ENCODE data around the gene CDK5. TPM values are rescaled to one million over a fixed set of nuclear protein-coding genes. Genes with fewer than 3 reads are reported as not detected.
"Not testable (repeated sequence)": the region's sequence is repeated elsewhere in the genome, so short reads cannot be mapped to it uniquely, and the experiment has no call there.

CDK5 gene
- polyA plus RNA-seq, 1 donor from 2014 or later: 88.3 TPM

GRCh38 chr7:151043959-151044358, 13.7 kb downstream of the CDK5 start:
- Histone ChIP-seq H4K20me1 (ENCODE audit: insufficient read depth) (no peaks in the 10 kb centered on the region), H3K9ac (ENCODE audit: low read length) (no peak overlapping the region), H3K36me3 (ENCODE audit: insufficient read depth, low read length) (no peaks in the 10 kb centered on the region), H3F3A (ENCODE audit: insufficient read depth, low read length, poor library complexity, severe bottlenecking) (no peaks in the 10 kb centered on the region), H3K9me2 (ENCODE audit: insufficient read depth, low read length) (no peaks in the 10 kb centered on the region), H3K4me3 (ENCODE audit: low read length) (no peak overlapping the region), H3K27me3 (ENCODE audit: insufficient read depth, low read depth, low read length) (no peaks in the 10 kb centered on the region), H3K4me2 (ENCODE audit: low read length) (no peak overlapping the region), H3K27ac (ENCODE audit: low read length) (no peak overlapping the region), H2AFZ (ENCODE audit: low read depth, low read length) (no peak overlapping the region), H3K9me3 (ENCODE audit: low read length) (no peaks in the 10 kb centered on the region), H3K79me2 (replicated peaks; ENCODE audit: insufficient read depth, low read length) (no peaks in the 10 kb centered on the region)
- no peak for TF ChIP-seq EZH2 (IDR thresholded peaks at IDR 0.05; ENCODE audit: borderline replicate concordance, insufficient read depth, low read length, poor library complexity, severe bottlenecking)
- TF ChIP-seq TAF1 (IDR thresholded peaks at IDR 0.05; ENCODE audit: low read depth): no peak
- TF ChIP-seq EP300 (conservative IDR thresholded peaks at IDR 0.05; ENCODE audit: poor library complexity, severe bottlenecking): no peak
- no peak for TF ChIP-seq REST (IDR thresholded peaks at IDR 0.05; ENCODE audit: borderline replicate concordance)
- no peak for TF ChIP-seq SMC3 (conservative IDR thresholded peaks at IDR 0.05; ENCODE audit: poor library complexity)

- H3K4me3 ChIP-seq (ENCODE audit: low read length); H3K9ac ChIP-seq (ENCODE audit: low read length); H3K9me3 ChIP-seq (ENCODE audit: low read length); H3F3A ChIP-seq (ENCODE audit: insufficient read depth, low read length, poor library complexity, severe bottlenecking); H4K20me1 ChIP-seq (ENCODE audit: insufficient read depth); H3K27me3 ChIP-seq (ENCODE audit: insufficient read depth, low read depth, low read length); H3K79me2 ChIP-seq (replicated peaks; ENCODE audit: insufficient read depth, low read length); H3K9me2 ChIP-seq (ENCODE audit: insufficient read depth, low read length); H2AFZ ChIP-seq (ENCODE audit: low read depth, low read length); H3K4me2 ChIP-seq (ENCODE audit: low read length); H3K27ac ChIP-seq (ENCODE audit: low read length); H3K36me3 ChIP-seq (ENCODE audit: insufficient read depth, low read length): not testable (repeated sequence)
Observed at GRCh38 chr7:151043449-151043848, 14.2 kb downstream of the CDK5 start.

GRCh38 chr7:151040616-151041375, 16.9 kb downstream of the CDK5 start:
- Histone ChIP-seq H3K36me3 (ENCODE audit: insufficient read depth, low read length) (no peaks in the 10 kb centered on the region), H3K9me3 (ENCODE audit: low read length) (no peaks in the 10 kb centered on the region), H3K9ac (ENCODE audit: low read length) (no peak overlapping the region), H4K20me1 (ENCODE audit: insufficient read depth) (no peaks in the 10 kb centered on the region), H3K27me3 (ENCODE audit: insufficient read depth, low read depth, low read length) (no peaks in the 10 kb centered on the region), H2AFZ (ENCODE audit: low read depth, low read length) (no peak overlapping the region), H3K4me2 (ENCODE audit: low read length) (no peak overlapping the region), H3K4me3 (ENCODE audit: low read length) (no peak overlapping the region), H3K79me2 (replicated peaks; ENCODE audit: insufficient read depth, low read length) (no peaks in the 10 kb centered on the region), H3K27ac (ENCODE audit: low read length) (no peak overlapping the region), H3K9me2 (ENCODE audit: insufficient read depth, low read length) (no peaks in the 10 kb centered on the region), H3F3A (ENCODE audit: insufficient read depth, low read length, poor library complexity, severe bottlenecking) (no peaks in the 10 kb centered on the region)
- no peak for TF ChIP-seq EZH2 (IDR thresholded peaks at IDR 0.05; ENCODE audit: borderline replicate concordance, insufficient read depth, low read length, poor library complexity, severe bottlenecking)
- TF ChIP-seq TAF1 (IDR thresholded peaks at IDR 0.05; ENCODE audit: low read depth): no peak
- no peak for TF ChIP-seq REST (IDR thresholded peaks at IDR 0.05; ENCODE audit: borderline replicate concordance)
- TF ChIP-seq RAD21 (conservative IDR thresholded peaks at IDR 0.05): no peak
- TF ChIP-seq EP300 (conservative IDR thresholded peaks at IDR 0.05; ENCODE audit: poor library complexity, severe bottlenecking): no peak
- TF ChIP-seq MXI1 (conservative IDR thresholded peaks at IDR 0.05; ENCODE audit: poor library complexity, severe bottlenecking): no peak
- TF ChIP-seq CTCF (IDR thresholded peaks at IDR 0.05; ENCODE audit: poor library complexity, severe bottlenecking): no peak
- no peak for TF ChIP-seq POLR2AphosphoS5 (IDR thresholded peaks at IDR 0.05)
